ENCODE measurements around the gene PCSK4.

The PCSK4 gene

GRCh38 chr19:1472231-1473084 lies 17.7 kb downstream of the PCSK4 start:
- Histone ChIP-seq H3K18ac (ENCODE audit: low read length) (peak overlapping the region; percentile 78), H3K4me1 (ENCODE audit: control insufficient read depth in 2 of 2, insufficient read depth in 1 of 2, low read depth in 1 of 2, low read length in 2 of 2) (peaks cover 7 to 21% of the 10 kb centered on the region in 2 donors), H3K27me3 (ENCODE audit: control insufficient read depth in 3 of 3, insufficient read depth in 3 of 3, low read depth in 1 of 3, low read length in 3 of 3) (peaks cover 0 to 43% (median 25%) of the 10 kb centered on the region in 3 experiments), H3K9ac (ENCODE audit: low read depth, low read length, poor library complexity) (peak overlapping the region; percentile 79), H4K8ac (ENCODE audit: low read depth, low read length) (no peak overlapping the region), H2AFZ (ENCODE audit: low read length) (no peak overlapping the region), H2BK12ac (ENCODE audit: low read length) (no peak overlapping the region), H3K9me3 (replicated peaks in 1 of 2; ENCODE audit: control insufficient read depth in 2 of 2, insufficient read depth in 1 of 2, low read depth in 1 of 2, low read length in 2 of 2) (peaks cover 0 to 4% of the 10 kb centered on the region in 2 donors), H2BK15ac (ENCODE audit: low read length) (peak overlapping the region; percentile 62), H3K36me3 (replicated peaks in 1 of 2; ENCODE audit: control insufficient read depth in 2 of 2, insufficient read depth in 2 of 2, low read length in 2 of 2) (peaks cover 2 to 47% of the 10 kb centered on the region in 2 donors), H3K27ac (replicated peaks; ENCODE audit: low read length) (no peak overlapping the region), H3K79me1 (ENCODE audit: low read depth, low read length) (peaks cover 25% of the 10 kb centered on the region), H2AK5ac (ENCODE audit: low read depth, low read length) (peak overlapping the region; percentile 65), H3K4ac (ENCODE audit: low read length) (no peak overlapping the region), H3K4me2 (ENCODE audit: insufficient read depth, low read length, poor library complexity, severe bottlenecking) (no peak overlapping the region), H3K23ac (ENCODE audit: low read depth, low read length, poor library complexity) (peak overlapping the region; percentile 94), H3K14ac (ENCODE audit: low read length) (peak overlapping the region; percentile 96), H2BK120ac (ENCODE audit: low read depth, low read length) (peak overlapping the region; percentile 54), H3K4me3 (ENCODE audit: low read length in 2 of 2) (no peak overlapping the region), H4K91ac (ENCODE audit: low read depth, low read length, poor library complexity) (no peak overlapping the region), H2BK5ac (ENCODE audit: low read length) (peak overlapping the region; percentile 21)
- no CpG with 5 or more reads among the region's 44 CpGs for WGBS, 2 donors (ENCODE audit: extremely low coverage in 2 of 2, insufficient read length in 2 of 2, insufficient replicate concordance in 1 of 2)
- DNase-seq (ENCODE audit: low spot score), result no peak

DNA sequence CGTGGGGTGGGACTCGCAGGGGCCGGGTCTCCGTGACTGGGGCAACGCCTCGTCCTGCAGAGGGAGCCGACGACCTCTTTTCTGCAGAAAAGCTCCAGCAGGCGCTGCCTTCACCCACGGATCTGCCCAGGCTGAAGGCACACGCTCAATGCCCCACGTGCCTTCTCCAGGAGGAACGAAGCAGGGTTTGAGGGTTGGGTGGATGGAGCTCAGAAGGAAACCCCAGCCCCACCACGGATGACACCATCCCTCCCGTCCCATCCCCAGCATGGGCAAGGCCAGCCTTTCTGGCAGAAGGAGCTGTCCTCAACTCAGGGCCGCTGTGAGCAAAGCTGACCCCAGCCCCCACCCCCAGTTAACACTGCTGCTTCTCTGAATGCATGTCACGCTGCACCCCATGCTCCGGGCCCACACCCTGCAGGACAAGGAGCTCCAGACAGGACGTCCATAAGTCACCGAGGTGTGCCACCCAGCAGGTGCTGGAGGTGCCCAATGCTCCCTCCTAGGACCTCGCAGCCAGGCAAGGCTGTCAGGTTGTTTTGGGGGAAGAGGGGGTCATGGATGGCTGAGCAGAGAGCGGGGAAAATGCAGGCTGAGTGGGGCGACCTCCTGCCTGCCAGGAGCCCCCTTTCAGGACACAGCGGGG lies 18.5 kb downstream of the PCSK4 start:
- Histone ChIP-seq H3K79me1 (ENCODE audit: low read depth, low read length) (peaks cover 26% of the 10 kb centered on the region), H2BK120ac (ENCODE audit: low read depth, low read length) (peak overlapping the region; percentile 54), H3K27me3 (ENCODE audit: control insufficient read depth in 3 of 3, insufficient read depth in 3 of 3, low read depth in 1 of 3, low read length in 3 of 3) (peaks cover 0 to 52% (median 34%) of the 10 kb centered on the region in 3 experiments), H3K4ac (ENCODE audit: low read length) (peak overlapping the region; percentile 76), H2AK5ac (ENCODE audit: low read depth, low read length) (peak overlapping the region; percentile 86), H3K27ac (replicated peaks; ENCODE audit: low read length) (no peak overlapping the region), H2BK12ac (ENCODE audit: low read length) (peak overlapping the region; percentile 80), H3K36me3 (replicated peaks in 1 of 2; ENCODE audit: control insufficient read depth in 2 of 2, insufficient read depth in 2 of 2, low read length in 2 of 2) (peaks cover 2 to 45% of the 10 kb centered on the region in 2 donors), H2AFZ (ENCODE audit: low read length) (no peak overlapping the region), H4K8ac (ENCODE audit: low read depth, low read length) (peak overlapping the region; percentile 74), H3K23ac (ENCODE audit: low read depth, low read length, poor library complexity) (peak overlapping the region; percentile 94), H3K4me1 (ENCODE audit: control insufficient read depth in 2 of 2, insufficient read depth in 1 of 2, low read depth in 1 of 2, low read length in 2 of 2) (peaks cover 7 to 26% of the 10 kb centered on the region in 2 donors), H2BK5ac (ENCODE audit: low read length) (peak overlapping the region; percentile 21), H2BK15ac (ENCODE audit: low read length) (peak overlapping the region; percentile 62), H3K9me3 (replicated peaks in 1 of 2; ENCODE audit: control insufficient read depth in 2 of 2, insufficient read depth in 1 of 2, low read depth in 1 of 2, low read length in 2 of 2) (peaks cover 0 to 5% of the 10 kb centered on the region in 2 donors), H3K9ac (ENCODE audit: low read depth, low read length, poor library complexity) (peak overlapping the region; percentile 87), H3K14ac (ENCODE audit: low read length) (peak overlapping the region; percentile 85), H4K91ac (ENCODE audit: low read depth, low read length, poor library complexity) (no peak overlapping the region), H3K18ac (ENCODE audit: low read length) (peak overlapping the region; percentile 87), H3K4me3 (ENCODE audit: low read length in 2 of 2) (no peak overlapping the region), H3K4me2 (ENCODE audit: insufficient read depth, low read length, poor library complexity, severe bottlenecking) (peak overlapping the region; percentile 94)
- WGBS, 2 donors (ENCODE audit: extremely low coverage in 2 of 2, insufficient read length in 2 of 2, insufficient replicate concordance in 1 of 2), result no CpG with 5 or more reads among the region's 24 CpGs
- no peak for DNase-seq (ENCODE audit: low spot score)

- no peak overlapping the region for H4K91ac ChIP-seq (ENCODE audit: low read depth, low read length, poor library complexity)
- peak overlapping the region; percentile 94 for H3K4me2 ChIP-seq (ENCODE audit: insufficient read depth, low read length, poor library complexity, severe bottlenecking)
- no peak overlapping the region for H2AFZ ChIP-seq (ENCODE audit: low read length)
- H3K23ac ChIP-seq (ENCODE audit: low read depth, low read length, poor library complexity), result peak overlapping the region; percentile 17
- peaks cover 23% of the 10 kb centered on the region for H3K79me1 ChIP-seq (ENCODE audit: low read depth, low read length)
- H3K9ac ChIP-seq (ENCODE audit: low read depth, low read length, poor library complexity), result peak overlapping the region; percentile 87
- no peak overlapping the region for H3K4ac ChIP-seq (ENCODE audit: low read length)
- peaks cover 0 to 45% of the 10 kb centered on the region in 2 donors for H3K36me3 ChIP-seq (replicated peaks in 1 of 2; ENCODE audit: control insufficient read depth in 2 of 2, insufficient read depth in 2 of 2, low read length in 2 of 2)
- peak overlapping the region in 1 of 2 donors; percentile 71 for H3K4me3 ChIP-seq (ENCODE audit: low read length in 2 of 2)
- H2BK15ac ChIP-seq (ENCODE audit: low read length), result no peak overlapping the region
- peak overlapping the region; percentile 86 for H2AK5ac ChIP-seq (ENCODE audit: low read depth, low read length)
- H2BK12ac ChIP-seq (ENCODE audit: low read length), result no peak overlapping the region
- WGBS, 2 donors (ENCODE audit: extremely low coverage in 2 of 2, insufficient read length in 2 of 2, insufficient replicate concordance in 1 of 2), result no CpG with 5 or more reads among the region's 28 CpGs
- peaks cover 0 to 57% (median 39%) of the 10 kb centered on the region in 3 experiments for H3K27me3 ChIP-seq (ENCODE audit: control insufficient read depth in 3 of 3, insufficient read depth in 3 of 3, low read depth in 1 of 3, low read length in 3 of 3)
- H3K4me1 ChIP-seq (ENCODE audit: control insufficient read depth in 2 of 2, insufficient read depth in 1 of 2, low read depth in 1 of 2, low read length in 2 of 2), result peaks cover 7 to 27% of the 10 kb centered on the region in 2 donors
- peak overlapping the region; percentile 78 for H3K27ac ChIP-seq (replicated peaks; ENCODE audit: low read length)
- H2BK5ac ChIP-seq (ENCODE audit: low read length), result peak overlapping the region; percentile 21
- peak; percentile 74 for DNase-seq (ENCODE audit: low spot score)
- H3K14ac ChIP-seq (ENCODE audit: low read length), result no peak overlapping the region
- peaks cover 0 to 7% of the 10 kb centered on the region in 2 donors for H3K9me3 ChIP-seq (replicated peaks in 1 of 2; ENCODE audit: control insufficient read depth in 2 of 2, insufficient read depth in 1 of 2, low read depth in 1 of 2, low read length in 2 of 2)
- no peak overlapping the region for H4K8ac ChIP-seq (ENCODE audit: low read depth, low read length)
- H3K18ac ChIP-seq (ENCODE audit: low read length), result peak overlapping the region; percentile 87
- H2BK120ac ChIP-seq (ENCODE audit: low read depth, low read length), result peak overlapping the region; percentile 54
Observed at GRCh38 chr19:1471010-1471514, 19.1 kb downstream of the PCSK4 start.
